ENCODE measurements around the gene SCRT2. TPM values are rescaled to one million over a fixed set of nuclear protein-coding genes. Genes with fewer than 3 reads are reported as not detected.
A peak's percentile ranks its signal among the peaks of the same experiment; 100 is the strongest.
"Not testable (repeated sequence)": the region's sequence is repeated elsewhere in the genome, so short reads cannot be mapped to it uniquely, and the experiment has no call there.

SCRT2 gene
- polyA plus RNA-seq, 1 donor from 2014 or later, result not detected

GRCh38 chr20:708956-709355 is 33.4 kb upstream of the SCRT2 start:
- Mint-ChIP-seq H3K4me1 (no peaks in the 10 kb centered on the region), H3K4me3 (no peak overlapping the region), H3K36me3 (peaks cover 4% of the 10 kb centered on the region), H3K9me3 (peaks cover 0 to 7% (median 7%) of the 10 kb centered on the region in 3 donors), H3K27ac (no peak overlapping the region), H3K27me3 (peaks cover 24% of the 10 kb centered on the region)

GRCh38 chr20:707451-708110 is 32.0 kb upstream of the SCRT2 start:
- H3K36me3 Mint-ChIP-seq, result peaks cover 4% of the 10 kb centered on the region
- H3K4me3 Mint-ChIP-seq, result no peak overlapping the region
- no peaks in the 10 kb centered on the region for H3K4me1 Mint-ChIP-seq
- peaks cover 0 to 7% (median 6%) of the 10 kb centered on the region in 3 donors for H3K9me3 Mint-ChIP-seq
- H3K27me3 Mint-ChIP-seq, result peaks cover 26% of the 10 kb centered on the region
- no peak overlapping the region for H3K27ac Mint-ChIP-seq

DNA sequence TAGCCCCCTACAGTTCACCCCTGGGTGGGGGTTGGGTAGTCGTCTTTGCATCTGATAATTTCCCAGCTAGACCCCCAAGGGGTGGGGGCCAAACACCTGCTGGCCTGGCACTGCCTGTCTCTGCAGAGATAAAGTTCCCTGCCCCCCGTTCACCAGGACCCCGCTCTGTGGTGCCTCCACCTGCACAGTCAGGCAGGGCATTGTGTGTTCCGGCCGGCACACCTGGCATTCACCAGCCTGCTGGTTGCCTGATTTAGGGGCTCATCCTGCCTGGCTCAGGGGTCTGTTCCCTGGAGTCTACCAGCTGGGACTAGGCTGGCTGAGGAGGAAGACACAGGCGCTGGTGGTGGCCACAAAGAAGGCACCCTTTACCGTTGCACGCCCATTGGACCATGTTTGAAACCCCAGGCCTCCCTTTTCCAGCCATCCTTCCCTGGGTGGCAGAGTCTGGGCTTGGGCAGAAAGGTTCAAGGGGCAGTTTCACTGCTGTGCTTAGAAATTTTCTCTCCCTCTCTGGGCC is 30.8 kb upstream of the SCRT2 start:
- H3K27ac Mint-ChIP-seq, result no peak overlapping the region
- H3K27me3 Mint-ChIP-seq, result peaks cover 23% of the 10 kb centered on the region
- H3K9me3 Mint-ChIP-seq, result peaks cover 0 to 6% (median 5%) of the 10 kb centered on the region in 3 donors
- H3K4me3 Mint-ChIP-seq, result no peak overlapping the region
- no peaks in the 10 kb centered on the region for H3K4me1 Mint-ChIP-seq
- peaks cover 6% of the 10 kb centered on the region for H3K36me3 Mint-ChIP-seq

GRCh38 chr20:704726-705125 is 29.1 kb upstream of the SCRT2 start:
- Mint-ChIP-seq H3K4me1 (no peaks in the 10 kb centered on the region), H3K27me3 (peaks cover 14% of the 10 kb centered on the region), H3K9me3 (peaks cover 0 to 6% (median 5%) of the 10 kb centered on the region in 3 donors), H3K36me3 (peaks cover 6% of the 10 kb centered on the region), H3K27ac (no peak overlapping the region), H3K4me3 (no peak overlapping the region)

GRCh38 chr20:703426-703825 is 27.8 kb upstream of the SCRT2 start:
- no peaks in the 10 kb centered on the region for H3K4me1 Mint-ChIP-seq
- H3K27me3 Mint-ChIP-seq, result peaks cover 6% of the 10 kb centered on the region
- no peak overlapping the region for H3K27ac Mint-ChIP-seq
- no peaks in the 10 kb centered on the region for H3K9me3 Mint-ChIP-seq
- peaks cover 3% of the 10 kb centered on the region for H3K36me3 Mint-ChIP-seq
- H3K4me3 Mint-ChIP-seq, result no peak overlapping the region

- H3K27ac Mint-ChIP-seq, result no peak overlapping the region
- peaks cover 3% of the 10 kb centered on the region for H3K36me3 Mint-ChIP-seq
- H3K4me1 Mint-ChIP-seq, result no peaks in the 10 kb centered on the region
- no peaks in the 10 kb centered on the region for H3K9me3 Mint-ChIP-seq
- no peak overlapping the region for H3K4me3 Mint-ChIP-seq
- peaks cover 8% of the 10 kb centered on the region for H3K27me3 Mint-ChIP-seq
Measured at GRCh38 chr20:703006-703405, 27.4 kb upstream of the SCRT2 start.

DNA sequence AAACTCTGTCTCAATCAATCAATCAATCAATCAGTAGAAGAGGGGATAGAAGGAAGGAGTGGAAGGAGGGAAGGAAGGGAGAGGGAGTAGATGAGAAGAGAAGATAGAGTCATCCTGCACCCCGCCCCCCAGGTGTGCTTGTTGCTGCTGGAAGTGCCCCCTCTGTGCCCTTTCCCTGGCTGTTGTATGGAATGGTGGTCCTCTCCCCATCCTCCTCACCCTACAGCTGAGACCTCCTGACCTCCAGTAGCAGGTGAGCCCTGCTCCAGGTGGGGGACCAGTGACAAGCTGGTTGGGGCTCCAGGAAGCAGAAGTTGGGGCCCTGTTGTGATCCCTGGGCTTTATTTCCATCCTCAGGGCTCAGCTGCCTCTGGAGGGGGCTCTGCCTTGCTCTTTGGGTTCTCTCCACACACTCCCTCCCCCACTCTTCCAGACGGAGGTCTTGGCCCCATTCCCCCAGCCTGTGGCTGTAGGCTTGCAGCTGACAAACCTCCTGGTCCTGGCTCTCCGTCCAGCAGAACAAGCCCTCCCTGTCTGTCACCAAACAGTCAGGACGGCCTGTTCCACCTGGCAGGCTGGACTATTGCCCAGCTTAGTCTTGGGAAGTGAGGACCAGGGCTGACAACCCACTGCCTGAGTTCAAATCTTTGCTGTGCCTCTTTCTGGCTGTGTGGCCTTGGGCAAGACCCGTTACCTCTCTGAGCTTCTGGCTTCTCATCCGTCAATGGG is 26.0 kb upstream of the SCRT2 start:
- Mint-ChIP-seq H3K27ac (no peak overlapping the region), H3K4me1 (no peaks in the 10 kb centered on the region), H3K9me3 (no peaks in the 10 kb centered on the region), H3K36me3 (peaks cover 3% of the 10 kb centered on the region), H3K4me3 (peak overlapping the region in 1 of 4 donors; percentile 8), H3K27me3 (peaks cover 11% of the 10 kb centered on the region)

DNA sequence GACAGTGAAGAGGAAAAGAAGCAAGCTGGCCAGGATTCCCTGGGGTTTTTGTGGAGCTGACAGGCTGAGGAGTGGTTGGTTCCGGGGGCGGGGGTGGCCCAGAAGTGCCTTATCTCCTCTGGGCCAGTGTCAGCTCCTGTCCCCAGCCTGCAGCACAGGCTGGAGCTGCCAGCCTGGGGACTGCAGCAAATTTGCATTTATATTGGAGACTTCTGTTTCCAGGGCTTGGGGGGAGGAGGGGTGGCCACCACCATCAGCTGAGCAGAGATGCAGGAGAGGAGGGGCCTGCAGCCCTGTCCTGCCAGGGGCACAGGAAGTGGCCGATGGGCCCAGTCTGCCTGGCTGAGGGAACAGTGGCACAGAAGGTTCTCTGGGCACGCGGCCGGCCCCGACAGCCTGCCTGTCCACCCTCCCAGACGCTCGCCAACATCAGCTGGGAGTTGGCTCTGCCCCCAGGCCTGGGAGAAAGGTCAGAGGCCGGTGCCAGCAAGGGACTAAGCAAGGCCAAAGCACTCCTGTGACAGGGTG is 24.3 kb upstream of the SCRT2 start:
- H3K36me3 Mint-ChIP-seq, result peaks cover 3% of the 10 kb centered on the region
- H3K9me3 Mint-ChIP-seq, result no peaks in the 10 kb centered on the region

GRCh38 chr20:699342-699741 is 23.7 kb upstream of the SCRT2 start:
- Mint-ChIP-seq H3K27ac (no peak overlapping the region), H3K9me3 (no peaks in the 10 kb centered on the region), H3K36me3 (peaks cover 3% of the 10 kb centered on the region), H3K4me1 (peaks cover 0 to 1% (median 0%) of the 10 kb centered on the region in 3 donors), H3K4me3 (no peak overlapping the region), H3K27me3 (peaks cover 9% of the 10 kb centered on the region)

More for the DNA sequence above, 24.3 kb upstream of the SCRT2 start:
- H3K27ac Mint-ChIP-seq, result no peak overlapping the region
- peaks cover 9% of the 10 kb centered on the region for H3K27me3 Mint-ChIP-seq
- H3K4me3 Mint-ChIP-seq, result no peak overlapping the region
- no peaks in the 10 kb centered on the region for H3K4me1 Mint-ChIP-seq

DNA sequence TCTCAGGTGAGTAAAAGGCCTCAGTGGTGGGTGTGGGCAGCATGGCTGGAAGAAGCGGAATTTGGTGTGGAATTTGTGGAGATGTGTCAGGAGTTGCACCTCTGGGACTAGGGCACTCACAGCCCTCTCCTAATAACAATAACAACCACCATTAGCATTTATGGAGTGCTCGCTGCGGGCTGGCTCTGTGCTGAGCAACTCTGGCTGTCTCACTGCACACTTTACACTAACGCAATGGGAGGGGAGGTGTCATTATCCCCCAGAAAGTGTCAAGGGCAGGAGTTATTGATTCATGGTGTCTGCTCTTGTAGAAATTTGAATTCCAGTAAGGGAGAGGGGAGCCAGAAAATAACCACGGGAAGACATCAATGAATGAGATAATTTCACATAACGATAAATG is 22.7 kb upstream of the SCRT2 start:
- H3K4me3 Mint-ChIP-seq, result no peak overlapping the region
- peak overlapping the region in 1 of 3 donors; percentile 12 for H3K27ac Mint-ChIP-seq
- H3K36me3 Mint-ChIP-seq, result peaks cover 3% of the 10 kb centered on the region

DNA sequence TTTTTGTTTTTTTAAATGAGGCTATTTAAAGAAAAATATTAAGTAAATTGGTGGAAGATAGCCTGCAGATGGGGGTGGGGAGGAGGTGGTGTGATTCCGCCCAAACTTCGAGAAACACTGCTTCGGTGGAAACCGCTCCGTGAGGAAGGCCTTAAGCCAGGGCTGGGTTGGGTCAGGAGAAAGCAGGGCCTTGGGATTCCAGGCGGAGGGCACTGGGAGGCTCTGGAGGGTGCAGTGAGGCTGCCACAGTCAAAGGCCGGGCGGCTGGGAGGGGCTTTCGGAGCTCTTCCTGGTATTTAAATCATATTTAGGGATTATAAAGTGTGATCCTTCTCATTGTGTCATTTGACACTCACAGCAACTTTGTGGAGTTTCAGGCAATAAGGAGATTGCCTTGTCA is 22.2 kb upstream of the SCRT2 start:
- no peak overlapping the region for H3K27ac Mint-ChIP-seq
- H3K27me3 Mint-ChIP-seq, result peaks cover 12% of the 10 kb centered on the region
- peaks cover 0 to 3% (median 0%) of the 10 kb centered on the region in 3 donors for H3K9me3 Mint-ChIP-seq
- no peak overlapping the region for H3K4me3 Mint-ChIP-seq
- H3K36me3 Mint-ChIP-seq, result peaks cover 3% of the 10 kb centered on the region
- peaks cover 0 to 3% (median 0%) of the 10 kb centered on the region in 3 donors for H3K4me1 Mint-ChIP-seq

More for the DNA sequence above, 22.7 kb upstream of the SCRT2 start:
- peaks cover 11% of the 10 kb centered on the region for H3K27me3 Mint-ChIP-seq
- peaks cover 0 to 3% (median 0%) of the 10 kb centered on the region in 3 donors for H3K4me1 Mint-ChIP-seq
- peaks cover 0 to 2% (median 0%) of the 10 kb centered on the region in 3 donors for H3K9me3 Mint-ChIP-seq

DNA sequence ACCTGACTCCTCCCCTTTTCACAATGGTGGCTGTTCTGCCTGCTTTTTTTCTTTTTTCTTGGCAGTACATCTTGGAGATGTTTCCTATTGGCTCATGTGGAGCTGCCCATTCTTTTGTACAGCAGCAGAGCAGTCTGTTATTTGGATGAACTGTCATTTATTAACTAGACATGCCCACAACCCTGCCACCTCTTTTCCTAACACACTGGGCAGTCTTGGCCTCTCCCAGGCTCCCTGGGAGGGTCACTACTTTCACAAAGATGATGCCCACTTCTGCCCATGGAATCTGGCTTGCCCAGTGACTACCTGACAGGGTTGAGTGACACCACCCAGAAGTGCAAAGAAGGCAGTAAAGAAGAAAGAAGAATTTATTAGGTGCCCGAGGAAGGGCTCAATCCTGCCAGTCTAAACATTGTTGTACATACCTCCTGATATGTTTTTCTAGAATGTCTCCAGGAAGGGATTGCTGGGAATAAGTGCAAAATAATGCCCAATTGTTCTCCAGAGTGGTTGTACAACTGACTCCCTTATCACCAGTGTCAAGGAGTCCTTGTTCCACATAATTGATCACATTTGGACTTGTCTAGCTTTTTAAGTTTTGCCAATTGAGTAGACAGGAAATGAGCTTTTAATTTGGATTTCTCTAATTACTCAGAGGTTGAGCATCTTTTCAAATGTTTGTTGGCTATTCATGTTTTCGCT is 19.7 kb upstream of the SCRT2 start:
- Mint-ChIP-seq H3K9me3 (peaks cover 0 to 3% (median 0%) of the 10 kb centered on the region in 3 donors), H3K27me3 (peaks cover 13% of the 10 kb centered on the region), H3K4me1 (peaks cover 0 to 3% (median 0%) of the 10 kb centered on the region in 3 donors), H3K4me3 (no peak overlapping the region), H3K36me3 (no peaks in the 10 kb centered on the region), H3K27ac (no peak overlapping the region)

- Mint-ChIP-seq H3K4me1 (peaks cover 0 to 3% (median 0%) of the 10 kb centered on the region in 3 donors), H3K36me3 (no peaks in the 10 kb centered on the region), H3K27me3 (peaks cover 15% of the 10 kb centered on the region), H3K27ac (no peak overlapping the region), H3K9me3 (peaks cover 0 to 3% (median 0%) of the 10 kb centered on the region in 3 donors), H3K4me3 (no peak overlapping the region)
Measured at GRCh38 chr20:694496-694895, 18.9 kb upstream of the SCRT2 start.

DNA sequence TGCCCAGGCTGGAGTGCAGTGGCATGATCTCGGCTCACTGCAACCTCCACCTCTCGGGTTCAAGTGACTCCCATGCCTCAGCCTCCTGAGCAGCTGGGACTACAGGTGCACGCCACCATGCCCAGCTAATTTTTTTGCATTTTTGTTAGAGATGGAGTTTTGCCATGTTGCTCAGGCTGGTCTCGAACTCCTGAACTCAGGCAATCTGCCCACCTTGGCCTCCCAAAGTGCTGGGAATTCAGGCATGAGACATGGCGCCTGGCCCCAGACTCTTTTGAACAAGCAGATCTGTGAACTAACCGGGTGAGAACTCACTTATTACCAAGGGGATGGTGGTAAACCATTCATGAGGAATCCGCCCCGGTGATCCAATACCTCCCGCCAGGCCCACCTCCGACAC is 18.2 kb upstream of the SCRT2 start:
- not testable (repeated sequence) for H3K9me3 Mint-ChIP-seq, H3K4me1 Mint-ChIP-seq, H3K4me3 Mint-ChIP-seq, H3K36me3 Mint-ChIP-seq, H3K27ac Mint-ChIP-seq
- H3K27me3 Mint-ChIP-seq, result peaks cover 17% of the 10 kb centered on the region

DNA sequence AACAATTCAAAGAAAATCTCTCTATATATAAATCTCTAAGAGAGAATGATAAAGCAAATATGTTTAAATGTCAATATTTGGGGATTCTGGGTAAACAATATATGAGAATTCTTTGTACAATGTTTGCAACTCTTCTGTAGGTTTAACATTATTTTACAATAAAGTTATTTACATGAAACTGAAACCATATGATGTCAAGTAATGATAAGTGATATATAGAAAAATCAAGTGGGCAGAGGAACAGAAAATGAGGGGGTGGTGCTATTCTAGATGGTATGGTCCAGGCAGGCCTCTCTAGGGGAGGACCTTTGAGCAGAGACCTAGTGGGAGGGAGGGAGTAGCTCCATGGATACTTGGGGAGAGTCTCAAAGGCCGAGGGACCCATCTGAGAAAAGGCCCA is 16.4 kb upstream of the SCRT2 start:
- Mint-ChIP-seq H3K27ac (no peak overlapping the region), H3K4me3 (no peak overlapping the region), H3K27me3 (peaks cover 19% of the 10 kb centered on the region), H3K9me3 (peaks cover 0 to 3% (median 0%) of the 10 kb centered on the region in 3 donors), H3K36me3 (no peaks in the 10 kb centered on the region), H3K4me1 (peaks cover 0 to 3% (median 0%) of the 10 kb centered on the region in 3 donors)
